ENCODE data around the gene TIAL1. TPM values are rescaled to one million over a fixed set of nuclear protein-coding genes. Genes with fewer than 3 reads are reported as not detected.

Gene TIAL1
- total RNA-seq, 2 donors from 2014 or later, result 138 to 152 TPM

GRCh38 chr10:119523895-119524719, 72.7 kb downstream of the TIAL1 start:
- Mint-ChIP-seq H3K36me3 (no peaks in the 10 kb centered on the region), H3K27ac (no peak overlapping the region), H3K27me3 (no peaks in the 10 kb centered on the region), H3K4me1 (ENCODE audit: low read depth in 2 of 2) (peaks cover under 1 to 9% of the 10 kb centered on the region in 2 donors), H3K9me3 (no peaks in the 10 kb centered on the region), H3K4me3 (no peak overlapping the region)
- ATAC-seq, result no peak
- no peak for DNase-seq (ENCODE audit: low spot score)

Other genes with a start within 250 kb of the TIAL1 start
- 10 to 100 TPM; 23.0 to 26.1 TPM for gene RGS10, start 54.2 kb downstream of the TIAL1 start, total RNA-seq
- gene BAG3, start 54.4 kb upstream of the TIAL1 start, total RNA-seq, result 10 to 100 TPM; 10.5 to 12.7 TPM
- 10 to 100 TPM in 1 of 2 donors, 1 to 10 TPM in 1; 6.7 to 15.4 TPM for gene INPP5F, start 129.1 kb upstream of the TIAL1 start, total RNA-seq

Data from natural killer cell treated with Interleukin-12 subunit alpha and Interleukin-12 subunit beta and Interleukin-15 and Interleukin-18, amount 100 ng/mL, for 72 hours (primary cell).